ENCODE results near the gene NOS3.

Gene NOS3

GRCh38 chr7:151035026-151035717, 44.4 kb downstream of the NOS3 start:
- no peaks in the 10 kb centered on the region for H3K36me3 ChIP-seq (ENCODE audit: control insufficient read depth, insufficient read depth, low read length)
- no peaks in the 10 kb centered on the region for H3K27me3 ChIP-seq (ENCODE audit: control insufficient read depth, insufficient read depth, low read length)
- no peak overlapping the region for H3K9ac ChIP-seq
- H3K79me2 ChIP-seq, result peaks cover 19% of the 10 kb centered on the region
- H3K4me3 ChIP-seq (ENCODE audit: low read depth, low read length), result no peak overlapping the region
- no peak overlapping the region for H3K27ac ChIP-seq
- TF ChIP-seq CTCF (IDR thresholded peaks at IDR 0.05), result no peak
- no peaks in the 10 kb centered on the region for H3K4me1 ChIP-seq
- H2AFZ ChIP-seq, result no peak overlapping the region
- no peak overlapping the region for H3K4me2 ChIP-seq (ENCODE audit: low read length)
- H3K9me3 ChIP-seq (ENCODE audit: control insufficient read depth, low read length), result no peaks in the 10 kb centered on the region

GRCh38 chr7:151035902-151036301, 45.1 kb downstream of the NOS3 start:
- Histone ChIP-seq H2AFZ (no peak overlapping the region), H3K27me3 (ENCODE audit: control insufficient read depth, insufficient read depth, low read length) (no peaks in the 10 kb centered on the region), H3K4me2 (ENCODE audit: low read length) (no peak overlapping the region), H3K9ac (no peak overlapping the region), H3K4me3 (ENCODE audit: low read depth, low read length) (no peak overlapping the region), H3K9me3 (ENCODE audit: control insufficient read depth, low read length) (no peaks in the 10 kb centered on the region), H3K79me2 (peaks cover 14% of the 10 kb centered on the region), H3K36me3 (ENCODE audit: control insufficient read depth, insufficient read depth, low read length) (no peaks in the 10 kb centered on the region), H3K4me1 (no peaks in the 10 kb centered on the region), H3K27ac (no peak overlapping the region)
- TF ChIP-seq CTCF (IDR thresholded peaks at IDR 0.05), result no peak

- H3K36me3 ChIP-seq (ENCODE audit: control insufficient read depth, insufficient read depth, low read length), result no peaks in the 10 kb centered on the region
- H3K27ac ChIP-seq, result no peak overlapping the region
- H3K9me3 ChIP-seq (ENCODE audit: control insufficient read depth, low read length), result no peaks in the 10 kb centered on the region
- no peak overlapping the region for H3K9ac ChIP-seq
- H3K4me3 ChIP-seq (ENCODE audit: low read depth, low read length), result no peak overlapping the region
- H3K4me2 ChIP-seq (ENCODE audit: low read length), result no peak overlapping the region
- peaks cover 3% of the 10 kb centered on the region for H3K79me2 ChIP-seq
- H3K27me3 ChIP-seq (ENCODE audit: control insufficient read depth, insufficient read depth, low read length), result no peaks in the 10 kb centered on the region
- no peaks in the 10 kb centered on the region for H3K4me1 ChIP-seq
- no peak for TF ChIP-seq CTCF (IDR thresholded peaks at IDR 0.05)
- no peak overlapping the region for H2AFZ ChIP-seq
Measured at GRCh38 chr7:151038951-151039849, 48.4 kb downstream of the NOS3 start.

- Histone ChIP-seq H3K9me3 (ENCODE audit: control insufficient read depth, low read length) (no peaks in the 10 kb centered on the region), H3K4me3 (ENCODE audit: low read depth, low read length) (no peak overlapping the region), H3K4me1 (no peaks in the 10 kb centered on the region), H3K79me2 (peaks cover 2% of the 10 kb centered on the region), H3K36me3 (ENCODE audit: control insufficient read depth, insufficient read depth, low read length) (no peaks in the 10 kb centered on the region), H3K27ac (no peak overlapping the region), H3K27me3 (ENCODE audit: control insufficient read depth, insufficient read depth, low read length) (no peaks in the 10 kb centered on the region), H3K4me2 (ENCODE audit: low read length) (no peak overlapping the region), H3K9ac (no peak overlapping the region), H2AFZ (no peak overlapping the region)
- no peak for TF ChIP-seq CTCF (IDR thresholded peaks at IDR 0.05)
Measured at GRCh38 chr7:151039850-151040548, 49.2 kb downstream of the NOS3 start.
